Measurements from ENCODE around the gene TFB1M.

TFB1M gene

DNA sequence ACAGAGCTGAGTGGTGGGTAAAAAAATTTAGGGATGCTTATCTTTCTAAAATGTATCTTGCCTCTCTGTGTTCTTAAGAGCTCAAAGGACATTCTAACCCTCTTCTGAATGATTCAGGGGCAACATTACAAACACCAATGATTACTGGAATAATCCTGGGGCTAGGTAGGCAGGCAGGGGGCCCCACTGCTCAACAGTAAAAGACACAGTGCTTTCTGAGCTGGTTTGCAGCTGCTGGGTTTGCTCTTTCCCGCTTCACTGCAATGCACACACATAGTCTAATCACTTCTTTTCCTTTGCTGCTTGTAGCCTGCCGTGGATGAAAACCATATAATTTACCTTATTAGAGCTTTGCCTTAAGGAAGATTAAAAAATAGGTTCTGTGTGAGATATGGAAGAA, 26.5 kb downstream of the TFB1M start:
- Histone ChIP-seq H3F3A (ENCODE audit: insufficient read depth, low read length) (0 out of 2 replicates have a peak, but pooled peaks cover 3% of the 10 kb centered on the region), H3K9me3 (ENCODE audit: low read length) (no peaks in the 10 kb centered on the region), H3K79me2 (ENCODE audit: insufficient read depth, low read length) (no peaks in the 10 kb centered on the region), H3K27me3 (ENCODE audit: insufficient read depth, low read length) (no peaks in the 10 kb centered on the region), H3K27ac (ENCODE audit: low read depth, low read length, poor library complexity, severe bottlenecking) (no peak overlapping the region), H3K9ac (ENCODE audit: low read length) (no peak overlapping the region), H3K4me1 (ENCODE audit: insufficient read depth, low read length, severe bottlenecking) (no peaks in the 10 kb centered on the region), H3K4me3 (ENCODE audit: low read depth, low read length, poor library complexity, severe bottlenecking) (no peak overlapping the region), H2AFZ (ENCODE audit: low read length) (no peak overlapping the region), H3K9me2 (ENCODE audit: low read depth, low read length) (no peaks in the 10 kb centered on the region), H3K4me2 (ENCODE audit: low read length) (no peak overlapping the region), H4K20me1 (ENCODE audit: insufficient read depth, low read length) (no peaks in the 10 kb centered on the region), H3K36me3 (ENCODE audit: insufficient read depth, low read length) (peaks cover 89% of the 10 kb centered on the region)
- TF ChIP-seq, protein P1, sequence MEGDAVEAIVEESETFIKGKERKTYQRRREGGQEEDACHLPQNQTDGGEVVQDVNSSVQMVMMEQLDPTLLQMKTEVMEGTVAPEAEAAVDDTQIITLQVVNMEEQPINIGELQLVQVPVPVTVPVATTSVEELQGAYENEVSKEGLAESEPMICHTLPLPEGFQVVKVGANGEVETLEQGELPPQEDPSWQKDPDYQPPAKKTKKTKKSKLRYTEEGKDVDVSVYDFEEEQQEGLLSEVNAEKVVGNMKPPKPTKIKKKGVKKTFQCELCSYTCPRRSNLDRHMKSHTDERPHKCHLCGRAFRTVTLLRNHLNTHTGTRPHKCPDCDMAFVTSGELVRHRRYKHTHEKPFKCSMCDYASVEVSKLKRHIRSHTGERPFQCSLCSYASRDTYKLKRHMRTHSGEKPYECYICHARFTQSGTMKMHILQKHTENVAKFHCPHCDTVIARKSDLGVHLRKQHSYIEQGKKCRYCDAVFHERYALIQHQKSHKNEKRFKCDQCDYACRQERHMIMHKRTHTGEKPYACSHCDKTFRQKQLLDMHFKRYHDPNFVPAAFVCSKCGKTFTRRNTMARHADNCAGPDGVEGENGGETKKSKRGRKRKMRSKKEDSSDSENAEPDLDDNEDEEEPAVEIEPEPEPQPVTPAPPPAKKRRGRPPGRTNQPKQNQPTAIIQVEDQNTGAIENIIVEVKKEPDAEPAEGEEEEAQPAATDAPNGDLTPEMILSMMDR (IDR thresholded peaks at IDR 0.05; ENCODE audit: low read length): no peak
- TF ChIP-seq EZH2 (IDR thresholded peaks at IDR 0.05; ENCODE audit: borderline replicate concordance, low read length): no peak

DNA sequence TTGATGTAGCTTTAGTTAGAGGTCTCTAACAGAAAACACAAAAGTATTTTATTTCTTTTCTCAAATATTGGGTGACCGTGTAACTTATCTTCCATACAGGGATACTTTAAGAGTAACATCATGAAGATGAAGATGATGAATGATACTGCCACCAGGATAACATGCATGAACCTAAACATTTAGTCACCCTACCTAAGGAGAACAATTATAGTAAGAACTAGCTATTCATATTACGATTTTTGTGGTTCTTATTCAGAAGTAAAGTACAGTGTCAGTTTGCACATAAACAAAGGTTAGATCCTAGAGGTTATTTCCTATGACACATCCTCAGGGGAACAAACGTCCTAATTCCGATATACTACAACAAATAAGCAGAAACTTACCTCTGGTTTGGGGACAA, 29.5 kb downstream of the TFB1M start:
- TF ChIP-seq, protein P1 (IDR thresholded peaks at IDR 0.05; ENCODE audit: low read length): no peak
- no peak for TF ChIP-seq EZH2 (IDR thresholded peaks at IDR 0.05; ENCODE audit: borderline replicate concordance, low read length)

DNA sequence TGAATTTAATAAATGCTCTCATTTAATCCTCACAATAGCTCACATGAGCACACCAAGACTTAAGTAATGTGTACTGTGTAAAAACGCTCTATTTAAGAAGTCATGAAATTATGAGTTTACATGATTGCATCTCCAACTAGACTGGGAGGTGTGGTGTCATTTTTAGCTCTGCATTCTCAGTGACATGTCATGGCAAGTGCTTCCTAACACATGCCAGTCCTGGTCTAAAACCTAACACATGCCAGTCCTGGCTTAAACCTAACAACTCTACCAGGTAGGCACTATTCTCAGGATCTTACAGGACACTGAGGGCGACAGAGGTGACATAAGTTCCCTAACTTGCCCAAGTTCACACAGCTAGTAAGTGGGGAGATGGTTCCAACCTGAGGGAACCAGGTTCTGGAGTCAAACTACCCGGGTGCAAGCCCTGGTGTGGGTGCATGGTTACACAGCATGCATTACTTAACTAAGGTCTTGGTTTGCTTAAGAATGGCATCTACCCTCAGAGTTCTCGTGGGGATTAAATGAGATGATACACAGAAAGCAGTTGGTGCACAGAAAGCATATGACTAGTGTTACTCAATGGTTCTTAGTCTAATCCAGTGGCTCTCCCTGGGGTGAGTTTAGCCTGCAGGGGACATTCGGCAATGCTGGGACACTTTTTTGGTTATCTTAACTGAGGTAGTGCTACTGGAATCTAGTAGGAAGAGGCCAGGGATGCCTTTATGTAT, 35.8 kb downstream of the TFB1M start:
- Histone ChIP-seq H3K27ac (ENCODE audit: low read depth, low read length, poor library complexity, severe bottlenecking) (no peak overlapping the region), H3K4me3 (ENCODE audit: low read depth, low read length, poor library complexity, severe bottlenecking) (no peak overlapping the region), H3K9ac (ENCODE audit: low read length) (no peak overlapping the region), H3K79me2 (ENCODE audit: insufficient read depth, low read length) (no peaks in the 10 kb centered on the region), H3F3A (ENCODE audit: insufficient read depth, low read length) (no peaks in the 10 kb centered on the region), H3K9me2 (ENCODE audit: low read depth, low read length) (no peaks in the 10 kb centered on the region), H2AFZ (ENCODE audit: low read length) (no peak overlapping the region), H3K27me3 (ENCODE audit: insufficient read depth, low read length) (no peaks in the 10 kb centered on the region), H3K36me3 (ENCODE audit: insufficient read depth, low read length) (peaks cover 72% of the 10 kb centered on the region), H3K4me2 (ENCODE audit: low read length) (no peak overlapping the region), H3K4me1 (ENCODE audit: insufficient read depth, low read length, severe bottlenecking) (no peaks in the 10 kb centered on the region), H4K20me1 (ENCODE audit: insufficient read depth, low read length) (no peaks in the 10 kb centered on the region), H3K9me3 (ENCODE audit: low read length) (no peaks in the 10 kb centered on the region)
- TF ChIP-seq, protein P1 (IDR thresholded peaks at IDR 0.05; ENCODE audit: low read length): no peak
- no peak for TF ChIP-seq EZH2 (IDR thresholded peaks at IDR 0.05; ENCODE audit: borderline replicate concordance, low read length)

More for the DNA sequence above, 29.5 kb downstream of the TFB1M start:
- Histone ChIP-seq H2AFZ (ENCODE audit: low read length) (no peak overlapping the region), H3K27me3 (ENCODE audit: insufficient read depth, low read length) (no peaks in the 10 kb centered on the region), H3K79me2 (ENCODE audit: insufficient read depth, low read length) (no peaks in the 10 kb centered on the region), H3K9me3 (ENCODE audit: low read length) (no peaks in the 10 kb centered on the region), H3K9ac (ENCODE audit: low read length) (no peak overlapping the region), H3K4me2 (ENCODE audit: low read length) (no peak overlapping the region), H3F3A (ENCODE audit: insufficient read depth, low read length) (0 out of 2 replicates have a peak, but pooled peaks cover 3% of the 10 kb centered on the region), H4K20me1 (ENCODE audit: insufficient read depth, low read length) (no peaks in the 10 kb centered on the region), H3K9me2 (ENCODE audit: low read depth, low read length) (no peaks in the 10 kb centered on the region), H3K4me3 (ENCODE audit: low read depth, low read length, poor library complexity, severe bottlenecking) (no peak overlapping the region), H3K4me1 (ENCODE audit: insufficient read depth, low read length, severe bottlenecking) (no peaks in the 10 kb centered on the region), H3K27ac (ENCODE audit: low read depth, low read length, poor library complexity, severe bottlenecking) (no peak overlapping the region), H3K36me3 (ENCODE audit: insufficient read depth, low read length) (peaks cover 83% of the 10 kb centered on the region)

All from OCI-LY1 (cell line).